ENCODE data around the gene EXOC2.
"Not testable (repeated sequence)": the region's sequence is repeated elsewhere in the genome, so short reads cannot be mapped to it uniquely, and the experiment has no call there.

The EXOC2 gene

DNA sequence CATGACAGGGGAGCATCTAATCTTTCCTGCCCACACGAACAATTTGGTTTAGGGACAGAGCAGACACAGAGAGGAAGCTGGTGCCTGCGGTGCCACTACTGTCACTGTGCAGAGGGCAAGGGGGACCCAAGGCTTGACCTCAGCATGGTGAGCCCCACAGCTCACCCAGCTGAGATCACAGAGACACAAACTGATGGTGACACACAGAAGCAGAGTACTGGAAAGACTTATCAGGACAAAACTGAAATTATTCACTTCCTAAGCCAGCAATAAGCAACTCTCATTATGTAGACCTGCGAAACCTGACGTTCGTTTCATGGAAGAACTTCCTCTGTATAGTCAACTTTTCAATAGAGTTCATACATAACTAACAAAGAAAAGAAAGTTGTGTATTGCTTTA is 122.1 kb downstream of the EXOC2 start:
- DNase-seq = no peak

DNA sequence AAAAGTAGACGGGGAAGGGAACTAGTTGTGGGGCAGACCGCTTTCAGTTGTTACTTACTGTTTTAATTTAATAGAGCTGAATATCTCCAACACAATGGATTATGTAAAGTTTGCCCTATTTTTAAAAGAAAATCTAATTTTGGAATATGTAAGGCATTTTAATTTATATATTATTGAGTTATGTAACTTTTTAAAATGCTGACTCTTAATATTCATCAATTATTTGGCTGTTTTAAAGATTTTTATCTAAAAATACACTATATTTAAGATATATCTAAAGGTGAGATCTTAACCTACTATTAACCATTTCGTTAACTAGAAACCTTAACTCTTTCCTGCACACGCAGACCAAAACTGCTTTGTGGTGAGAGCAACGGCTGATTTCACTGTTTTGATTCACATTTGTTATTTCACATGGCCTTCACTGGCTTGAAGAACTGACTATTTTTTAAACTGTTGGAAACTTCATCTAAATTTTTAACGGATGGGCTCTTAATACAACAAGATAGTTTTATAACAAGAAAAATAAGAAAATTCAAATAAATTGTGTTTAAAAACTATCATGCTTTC is 123.9 kb downstream of the EXOC2 start:
- no peak for DNase-seq

DNA sequence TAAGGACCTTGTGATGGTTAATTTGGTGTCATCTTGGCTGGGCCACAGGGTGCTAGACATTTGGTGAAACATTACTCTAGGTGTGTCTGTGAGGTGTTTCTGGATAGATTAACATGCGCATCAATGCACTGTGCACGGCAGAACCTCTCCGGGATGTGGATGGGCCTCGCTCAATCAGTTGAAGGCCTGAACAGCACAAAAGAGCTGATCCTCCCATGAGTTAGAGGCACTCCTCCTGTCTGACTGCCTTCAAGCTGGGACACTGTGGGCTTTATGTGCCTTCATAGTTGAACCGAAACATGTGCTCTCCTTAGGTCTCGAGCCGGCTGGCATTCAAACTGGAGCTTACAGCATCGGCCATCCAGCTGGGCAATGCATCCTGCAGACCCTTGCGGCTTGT is 124.9 kb downstream of the EXOC2 start:
- no peak for DNase-seq

DNA sequence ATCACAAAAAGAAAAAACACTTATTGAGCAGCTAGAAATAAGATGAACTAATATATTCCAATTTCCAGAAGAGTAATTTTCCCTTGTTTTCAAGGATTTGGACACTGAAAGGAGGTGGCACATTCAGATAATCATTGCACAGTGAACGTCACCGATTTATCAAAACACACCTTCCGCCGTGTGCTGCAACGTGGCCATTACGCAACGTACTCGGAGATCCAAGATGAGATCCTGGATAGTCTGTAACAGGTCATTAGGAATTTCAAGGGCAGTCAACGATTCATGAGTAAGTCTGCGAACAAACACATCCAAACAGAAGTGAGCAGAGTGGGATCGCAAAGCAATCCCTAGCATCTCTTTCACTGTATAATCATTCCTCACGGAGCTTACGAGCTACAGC is 129.1 kb downstream of the EXOC2 start:
- no peak for DNase-seq

DNA sequence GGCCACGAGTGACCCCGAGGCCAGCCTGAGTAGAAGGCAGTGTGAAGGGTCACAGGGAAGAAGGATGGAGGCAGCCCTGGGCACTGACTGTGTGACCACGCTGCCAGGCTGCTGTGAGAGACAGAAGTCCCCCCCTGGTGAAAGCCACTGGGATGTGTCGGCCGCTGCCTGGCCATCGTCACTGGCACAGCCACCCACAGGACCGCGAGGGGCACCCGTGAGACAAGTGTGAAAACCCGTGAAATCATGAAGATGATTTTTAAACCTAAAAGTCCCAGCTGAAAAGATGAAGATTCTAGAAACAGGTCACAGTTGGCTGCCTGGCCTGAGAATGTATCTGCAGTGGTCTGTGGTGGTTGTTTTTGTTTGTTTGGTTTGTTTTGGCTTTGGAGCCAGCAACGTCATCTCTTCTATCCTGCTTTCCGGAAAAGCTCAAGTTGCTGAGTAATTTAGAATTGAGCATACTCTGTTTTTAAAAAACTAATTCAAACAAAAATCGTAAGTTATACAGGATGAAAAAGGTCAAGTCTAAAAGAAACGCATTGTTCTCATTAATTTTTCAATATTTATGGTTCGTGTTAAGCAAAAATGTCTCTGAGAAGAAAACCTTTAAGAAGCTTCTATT is 130.8 kb downstream of the EXOC2 start:
- DNase-seq = no peak

DNA sequence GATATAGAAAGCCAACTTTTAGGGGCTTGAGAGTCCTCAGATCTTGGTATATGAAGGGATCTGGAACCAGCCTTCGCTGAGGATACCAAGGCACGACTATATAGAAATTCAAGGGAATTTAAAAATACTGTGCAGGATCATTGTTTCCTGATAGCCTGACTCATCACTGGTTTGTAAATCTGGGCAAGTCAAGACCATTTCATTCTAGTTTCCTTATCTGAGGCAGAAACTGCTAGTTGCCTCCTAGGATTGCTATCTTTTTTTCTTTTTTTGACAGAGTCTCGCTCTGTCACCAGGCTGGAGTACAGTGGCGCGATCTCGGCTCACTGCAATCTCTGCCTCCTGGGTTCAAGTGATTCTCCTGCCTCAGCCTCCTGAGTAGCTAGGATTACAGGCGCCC is 131.6 kb downstream of the EXOC2 start:
- DNase-seq = not testable (repeated sequence)

DNA sequence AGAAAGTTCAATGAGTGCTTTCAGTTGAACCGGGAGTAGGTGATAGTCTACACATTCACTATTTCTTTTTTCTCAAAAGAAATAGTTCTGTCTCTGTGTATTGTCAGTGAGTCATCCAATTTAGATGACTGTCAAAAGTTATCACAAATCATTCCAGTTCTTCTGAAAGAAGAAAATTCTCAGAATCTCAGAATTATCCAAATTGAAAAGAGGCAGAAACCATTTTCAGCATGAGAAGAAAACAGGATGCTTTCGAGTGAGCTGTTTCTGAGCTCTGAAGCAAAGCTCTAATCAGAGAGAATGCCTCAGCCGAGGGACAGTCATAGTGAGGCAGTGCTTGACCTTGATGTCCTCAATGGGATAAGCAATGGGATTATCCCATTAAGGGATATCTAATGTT is 134.0 kb downstream of the EXOC2 start:
- no peak for DNase-seq

DNA sequence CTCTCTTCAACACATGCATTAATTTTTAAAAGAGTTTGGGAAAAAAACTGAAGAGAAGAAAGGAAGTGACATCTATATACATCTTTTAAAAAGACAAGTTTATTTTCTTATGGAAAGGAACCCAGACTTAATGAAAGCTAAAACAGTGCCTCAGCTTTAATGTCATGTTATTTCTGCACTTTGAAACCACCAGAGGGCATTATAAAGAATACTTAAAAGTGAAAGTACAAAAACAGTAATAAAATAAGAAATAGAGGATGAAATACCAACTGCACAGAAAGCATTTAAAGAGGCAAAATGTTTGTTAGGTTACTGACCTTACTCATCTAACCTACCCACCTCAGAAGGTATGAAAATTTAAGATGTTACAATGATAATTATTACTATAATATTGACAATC is 134.8 kb downstream of the EXOC2 start:
- no peak for DNase-seq

DNA sequence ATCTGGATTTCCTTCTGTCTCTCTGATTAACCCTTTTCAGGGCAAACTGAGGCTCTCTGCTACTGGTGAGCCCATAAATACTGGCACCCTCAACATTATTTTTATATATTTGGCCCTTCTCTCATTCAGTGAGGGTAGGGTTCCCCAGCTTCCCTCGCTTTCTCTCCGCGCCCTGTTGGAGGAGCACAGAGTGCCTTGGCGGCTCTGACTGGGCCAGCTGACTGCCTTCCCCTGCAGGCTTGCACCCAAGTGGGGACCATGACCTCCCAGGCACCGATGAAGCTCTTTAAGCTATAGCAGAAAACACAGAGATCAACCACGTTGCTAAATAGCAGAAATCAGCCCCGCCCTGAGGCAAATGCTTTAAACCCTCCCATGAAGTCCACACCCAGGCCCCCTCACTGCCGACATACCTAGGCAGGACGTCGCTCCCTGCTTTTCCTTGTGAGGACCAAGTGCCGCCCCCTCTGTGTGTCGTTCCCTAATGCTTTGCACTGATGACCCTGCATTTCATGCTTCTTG is 141.0 kb downstream of the EXOC2 start:
- DNase-seq = no peak

DNA sequence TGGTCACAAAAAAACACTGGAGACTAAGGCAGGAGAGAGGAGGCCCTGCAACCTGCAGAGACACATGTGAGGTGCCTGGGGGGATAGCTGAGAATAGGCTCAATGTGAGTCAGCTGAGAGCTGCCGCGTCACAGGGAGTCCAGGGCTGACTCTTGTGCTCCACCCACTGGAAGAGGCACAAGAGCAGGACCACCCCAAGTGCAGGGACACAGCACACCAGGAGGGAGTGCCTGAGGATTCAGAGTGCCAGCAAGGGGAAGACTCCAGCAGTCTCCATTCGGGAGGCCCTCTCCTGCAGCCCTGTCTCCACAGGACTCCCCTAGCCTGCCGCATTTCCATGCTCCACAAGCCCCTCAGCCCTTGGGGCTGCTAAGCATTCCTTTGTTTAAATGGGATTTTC is 141.5 kb downstream of the EXOC2 start:
- DNase-seq = no peak

DNA sequence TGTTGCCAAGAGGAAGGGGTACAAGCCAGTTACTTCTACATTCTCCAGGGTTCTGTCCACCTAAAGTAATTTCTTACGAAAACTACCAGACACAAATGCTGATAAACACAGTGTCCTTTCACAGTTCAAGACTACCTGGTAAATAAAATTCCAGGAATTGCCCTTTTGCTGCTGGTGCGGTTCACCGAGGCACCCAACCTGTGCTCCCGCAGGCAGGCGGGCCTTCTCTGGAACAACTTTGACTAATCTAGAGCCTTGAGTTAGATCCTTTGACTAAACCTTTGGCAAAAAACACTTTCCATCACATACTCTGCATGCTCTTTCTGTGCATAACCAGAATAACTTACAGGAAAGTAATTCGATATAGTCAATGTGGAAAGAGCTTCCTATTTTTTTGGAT is 143.0 kb downstream of the EXOC2 start:
- no peak for DNase-seq

DNA sequence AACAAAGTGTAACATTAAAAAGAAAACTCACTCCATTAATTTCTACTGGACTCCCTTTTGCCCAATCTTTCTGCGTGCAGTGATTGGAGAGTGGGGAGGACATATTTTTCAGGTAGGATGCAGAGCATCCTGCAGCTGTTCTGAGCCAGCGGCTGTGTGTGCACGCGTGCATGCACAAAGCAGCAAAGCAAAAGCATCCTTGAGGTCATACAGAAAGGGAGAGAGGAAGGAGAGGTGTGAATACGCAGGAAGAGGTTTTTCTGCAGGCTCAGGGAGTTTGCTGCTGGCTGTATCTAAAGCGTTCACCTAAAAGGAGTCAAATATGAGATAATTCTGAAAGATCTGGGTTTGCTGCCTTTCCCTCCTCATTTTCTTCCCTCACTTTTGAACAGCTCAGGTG is 144.4 kb downstream of the EXOC2 start:
- DNase-seq = no peak

DNA sequence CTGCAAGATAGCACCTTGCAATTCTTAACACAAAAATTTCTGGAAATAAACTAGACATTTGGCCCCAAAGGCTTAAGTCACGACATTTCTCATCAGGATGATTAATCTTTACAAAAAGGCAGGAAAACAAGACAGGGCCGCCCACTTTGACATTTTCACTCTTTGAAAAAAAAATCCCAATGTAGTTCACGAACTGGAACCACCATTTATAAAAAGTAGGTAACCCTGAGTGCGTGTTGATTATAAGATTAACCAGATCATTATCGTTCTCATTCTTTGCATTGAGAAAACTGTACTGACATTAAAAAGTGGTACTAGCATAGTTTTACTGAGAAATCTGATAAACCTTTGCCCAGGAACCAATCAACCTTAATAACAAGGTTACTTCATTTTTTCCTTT is 144.8 kb downstream of the EXOC2 start:
- DNase-seq = no peak

DNA sequence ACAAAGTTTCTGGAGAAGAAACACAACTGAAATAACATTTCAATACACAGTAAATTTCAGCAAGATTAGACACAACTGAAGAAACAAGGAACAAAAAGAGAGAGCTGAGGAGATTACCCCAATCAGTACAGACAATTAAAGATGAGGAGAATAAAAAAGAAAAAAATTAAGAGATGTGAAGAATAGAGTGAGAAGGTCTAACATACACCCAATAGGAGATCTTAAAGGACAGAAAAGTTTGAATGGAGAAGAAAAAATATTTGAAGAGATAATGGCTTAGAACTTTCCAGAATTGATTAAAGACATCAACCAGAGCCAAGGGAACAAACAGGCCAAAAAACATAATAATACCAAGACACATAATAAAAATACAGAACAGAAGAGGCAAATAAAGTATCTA is 152.4 kb downstream of the EXOC2 start:
- no peak for DNase-seq

DNA sequence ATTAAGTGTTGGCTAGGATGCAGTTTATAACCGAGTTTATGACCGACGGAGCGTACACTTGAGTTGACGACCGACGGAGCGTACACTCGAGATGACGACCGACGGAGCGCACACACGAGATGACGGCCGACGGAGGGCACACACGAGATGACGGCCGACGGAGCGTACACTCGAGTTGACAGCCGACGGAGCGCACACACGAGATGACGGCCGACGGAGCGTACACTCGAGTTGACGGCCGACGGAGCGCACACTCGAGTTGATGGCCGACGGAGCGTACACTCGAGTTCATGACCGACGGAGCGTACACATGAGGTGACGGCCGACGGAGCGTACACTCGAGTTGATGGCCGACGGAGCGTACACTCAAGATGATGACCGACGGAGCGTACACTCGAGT is 155.8 kb downstream of the EXOC2 start:
- no peak for DNase-seq

DNA sequence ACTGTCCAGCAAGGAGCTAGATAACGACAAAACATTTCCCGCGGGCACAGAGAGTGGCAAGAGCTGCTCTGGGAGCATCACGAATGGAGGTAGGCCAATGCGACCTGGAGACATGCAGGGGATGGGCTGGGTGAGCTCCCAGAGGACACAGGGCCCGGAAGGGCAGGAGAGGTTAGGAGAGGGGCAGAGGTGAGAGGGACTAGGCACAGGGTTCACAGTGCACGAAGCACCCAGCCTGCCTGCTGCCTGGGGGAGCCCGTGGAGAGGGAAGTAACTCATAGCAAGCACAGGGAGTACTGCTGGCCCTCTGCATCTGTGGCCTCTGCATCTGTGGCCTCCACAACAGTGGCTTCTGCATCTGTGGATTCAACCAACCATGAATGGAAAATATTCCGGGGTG is 162.5 kb downstream of the EXOC2 start:
- DNase-seq = no peak

DNA sequence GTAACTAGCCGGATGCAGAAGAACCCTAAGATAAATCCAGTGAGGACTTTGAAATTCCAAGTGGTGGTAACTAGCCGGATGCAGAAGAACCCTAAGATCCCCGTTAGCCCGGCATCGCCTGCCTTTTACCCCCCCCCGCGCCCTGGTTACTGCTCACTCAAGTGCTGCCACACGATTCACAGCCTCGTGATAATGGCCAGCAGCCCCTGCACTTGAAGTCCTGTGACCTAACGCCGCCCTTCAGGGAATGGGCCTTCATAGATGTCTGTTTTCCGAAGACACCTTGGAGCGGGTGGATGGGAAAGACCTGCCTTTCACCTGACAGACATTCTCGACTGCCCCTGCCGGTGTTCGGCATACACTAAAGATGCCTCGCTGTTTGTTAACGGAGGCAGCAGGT is 163.9 kb downstream of the EXOC2 start:
- no peak for DNase-seq

DNA sequence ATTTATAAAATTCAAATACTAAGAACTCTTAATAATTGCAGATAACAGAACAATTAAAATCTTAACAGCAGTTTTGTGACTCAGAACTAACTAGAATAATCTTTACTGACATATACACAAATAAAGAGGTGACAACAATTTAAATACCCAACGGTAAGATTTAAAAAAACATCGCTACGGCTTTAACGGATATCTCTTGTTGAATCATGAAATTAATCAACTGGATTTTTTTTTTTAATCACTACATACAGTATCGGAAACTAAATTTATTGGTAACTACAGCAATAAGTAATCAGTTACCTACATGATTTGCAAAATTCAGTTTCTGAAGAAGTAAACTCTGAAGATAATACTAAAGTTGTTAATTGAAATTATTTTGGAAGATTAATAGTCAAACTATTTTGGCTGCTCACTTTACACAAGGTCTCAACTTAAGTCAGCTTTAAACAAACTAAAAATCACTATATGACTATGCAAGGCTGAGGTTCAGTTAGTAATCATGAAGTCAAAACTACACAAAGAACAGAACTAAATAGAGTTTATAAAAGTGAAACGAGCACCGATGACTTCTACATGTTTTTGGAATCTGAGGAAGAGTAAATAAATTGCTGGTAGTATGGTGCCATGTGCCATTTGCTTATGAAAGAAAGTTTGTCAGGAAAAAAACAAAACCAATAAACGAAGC is 164.8 kb downstream of the EXOC2 start:
- no peak for DNase-seq

DNA sequence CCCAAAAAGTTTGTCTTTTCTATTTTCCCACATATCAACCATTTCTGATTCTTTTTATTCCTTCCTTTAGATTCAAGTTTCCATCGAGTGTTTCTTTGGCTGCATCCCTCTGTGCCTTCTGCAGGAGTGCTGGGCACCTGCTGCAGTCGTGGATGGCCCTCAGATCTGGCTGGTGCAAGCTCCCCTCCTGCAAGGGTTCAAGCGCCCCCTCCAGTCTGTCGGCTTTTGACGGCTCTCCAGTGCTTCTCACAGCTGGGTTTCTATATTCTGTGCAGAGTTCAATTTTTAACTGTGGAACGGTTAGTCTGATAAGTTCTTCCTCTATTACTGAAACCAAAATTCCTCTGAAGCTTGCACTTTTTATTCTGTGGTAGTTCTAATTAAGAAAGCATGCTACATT is 168.1 kb downstream of the EXOC2 start:
- no peak for DNase-seq

DNA sequence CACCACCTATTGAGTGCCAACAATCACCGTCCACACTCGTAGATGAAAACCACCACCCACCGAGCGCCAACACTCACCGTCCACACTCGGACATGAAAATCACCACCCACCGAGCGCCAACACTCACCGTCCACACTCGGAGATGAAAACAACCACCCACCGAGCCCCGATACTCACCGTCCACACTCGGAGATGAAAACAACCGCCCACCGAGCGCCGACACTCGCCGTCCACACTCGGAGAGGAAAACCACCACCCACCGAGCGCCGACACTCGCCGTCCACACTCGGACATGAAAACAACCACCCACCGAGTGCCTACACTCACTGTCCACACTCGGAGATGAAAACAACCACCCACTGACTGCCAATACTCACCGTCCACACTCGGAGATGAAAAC is 172.1 kb downstream of the EXOC2 start:
- DNase-seq = no peak

DNA sequence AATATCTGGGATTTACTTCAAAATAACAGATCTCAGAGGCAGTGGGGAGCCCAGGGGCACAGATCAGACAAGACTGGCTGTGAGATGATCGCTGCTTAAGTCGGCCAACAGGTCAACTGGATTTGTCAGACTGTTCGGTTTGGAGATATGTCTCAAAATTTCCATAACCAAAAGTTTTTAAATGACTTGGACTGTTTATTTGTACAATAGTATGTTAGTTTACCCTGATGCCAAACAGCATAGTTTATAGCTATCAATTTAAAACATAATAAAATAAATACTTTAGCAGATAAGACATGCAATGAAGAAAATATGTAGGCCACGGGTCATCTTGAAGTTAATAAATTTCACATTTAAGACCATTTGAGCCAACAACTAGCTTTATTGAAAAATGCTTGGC is 174.7 kb downstream of the EXOC2 start:
- no peak for DNase-seq

DNA sequence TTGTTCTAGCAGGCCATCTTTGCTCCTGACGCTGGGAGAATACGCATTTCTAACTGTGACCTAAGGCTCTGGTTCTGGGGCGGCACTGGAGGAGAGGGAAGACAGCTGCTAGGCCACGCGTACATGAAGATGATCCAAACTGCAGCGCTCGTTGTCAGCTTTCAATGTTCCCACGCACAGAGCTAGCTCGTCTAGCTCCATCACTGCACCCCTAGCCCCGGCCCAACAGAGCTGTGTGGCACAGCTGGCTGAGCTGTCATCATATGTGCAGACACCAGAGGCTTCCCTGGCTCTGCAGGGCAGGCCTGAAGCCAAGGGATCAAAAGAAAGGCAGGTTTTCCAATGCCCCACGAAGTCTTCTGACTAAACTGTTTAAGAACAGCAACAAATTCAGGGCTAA is 176.7 kb downstream of the EXOC2 start:
- no peak for DNase-seq

DNA sequence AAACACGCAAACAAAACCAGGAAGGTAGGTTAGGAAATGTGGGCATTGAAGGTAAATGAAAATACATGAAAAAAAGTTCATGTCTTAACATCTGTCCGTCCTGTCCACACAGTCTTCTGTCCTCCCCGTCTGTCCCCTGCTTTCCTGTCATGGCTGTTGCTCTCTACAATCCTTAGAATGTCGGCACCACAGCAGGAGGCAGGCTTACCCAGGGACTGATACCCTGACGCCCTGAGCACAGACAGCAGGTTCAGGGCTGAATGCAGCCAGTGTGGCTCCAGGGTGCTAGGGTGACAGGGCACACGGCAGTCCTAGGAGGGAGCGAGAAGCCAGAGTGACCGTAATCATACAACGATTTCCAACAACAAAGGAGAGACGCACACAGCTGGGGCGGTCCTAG is 177.7 kb downstream of the EXOC2 start:
- no peak for DNase-seq

DNA sequence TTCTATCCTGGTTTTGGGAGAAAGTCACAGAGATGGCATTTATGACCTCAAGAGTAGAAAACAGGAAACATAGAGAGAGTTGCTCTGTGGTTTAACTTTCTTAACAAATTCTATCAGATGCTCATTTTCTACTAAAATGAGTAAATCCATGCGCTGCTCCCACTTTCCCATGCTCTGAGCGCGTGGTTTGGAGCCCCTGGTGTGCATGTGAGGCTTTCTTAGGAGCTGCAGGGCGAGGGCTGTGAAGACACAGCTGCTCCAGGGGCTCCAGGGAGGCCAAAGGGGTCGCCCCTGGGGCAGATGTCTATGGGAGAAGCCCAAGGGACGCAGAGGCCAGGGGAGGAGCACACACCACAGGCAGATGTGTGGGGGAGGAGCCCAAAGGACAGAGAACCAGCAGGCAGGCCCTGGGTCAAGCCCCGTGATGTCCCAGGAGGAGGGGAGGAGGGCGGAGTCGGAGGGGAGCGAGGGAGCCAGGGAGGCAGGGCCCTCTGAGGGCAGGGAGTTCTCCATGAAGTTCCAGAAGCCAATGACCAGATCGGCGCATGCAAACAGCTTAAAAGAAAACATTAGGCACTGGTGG is 178.5 kb downstream of the EXOC2 start:
- no peak for DNase-seq
